ENCODE data around the gene FUNDC1.
"Not testable (repeated sequence)": the region's sequence is repeated elsewhere in the genome, so short reads cannot be mapped to it uniquely, and the experiment has no call there.

FUNDC1 gene, protein sequence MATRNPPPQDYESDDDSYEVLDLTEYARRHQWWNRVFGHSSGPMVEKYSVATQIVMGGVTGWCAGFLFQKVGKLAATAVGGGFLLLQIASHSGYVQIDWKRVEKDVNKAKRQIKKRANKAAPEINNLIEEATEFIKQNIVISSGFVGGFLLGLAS

GRCh38 chrX:44542567-44543325 lies at the start of gene FUNDC1:
Gene FUNDC1, minus strand, starts transcription at chrX:44542859. Its CDS starts 27 bp downstream, at chrX:44542832.
- peak; percentile 85 to 88 for DNase-seq

GRCh38 chrX:44585866-44586265 lies 43.2 kb upstream of the FUNDC1 start:
- DNase-seq, result no peak

- no peak for DNase-seq
These were observed 37.8 kb upstream of the FUNDC1 start for GRCh38 chrX:44580466-44580865.

DNA sequence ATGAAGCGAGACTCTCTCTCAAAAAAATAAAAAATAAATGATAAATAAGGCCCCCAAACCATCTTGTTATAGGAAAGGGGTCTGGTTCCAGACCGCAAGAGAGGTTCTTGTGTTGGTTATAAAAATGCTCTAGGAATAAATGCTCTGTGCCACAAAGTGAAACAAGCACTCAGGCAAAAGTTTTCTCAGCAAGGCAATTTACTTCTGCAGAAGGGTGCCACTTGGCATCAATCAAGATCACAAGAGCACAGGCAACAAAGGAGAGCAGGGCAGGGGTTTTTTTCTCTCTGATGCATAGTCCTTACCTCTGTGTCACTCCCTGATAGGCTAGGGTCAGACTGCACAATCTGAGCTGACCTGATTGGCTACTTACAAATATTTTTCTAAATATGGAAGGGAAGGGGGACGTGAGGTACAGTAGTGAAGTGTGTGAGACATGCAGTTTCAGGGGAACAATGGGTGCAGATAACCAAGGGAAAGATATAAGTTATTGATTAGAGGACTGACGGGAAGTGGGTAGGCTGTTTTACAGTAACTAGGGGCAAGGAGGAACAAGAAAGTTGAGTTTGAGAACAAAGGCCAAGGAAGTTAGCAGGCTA lies 29.8 kb upstream of the FUNDC1 start:
- DNase-seq, result no peak

- DNase-seq, result no peak
These were observed 27.9 kb upstream of the FUNDC1 start for GRCh38 chrX:44570522-44570921.

DNA sequence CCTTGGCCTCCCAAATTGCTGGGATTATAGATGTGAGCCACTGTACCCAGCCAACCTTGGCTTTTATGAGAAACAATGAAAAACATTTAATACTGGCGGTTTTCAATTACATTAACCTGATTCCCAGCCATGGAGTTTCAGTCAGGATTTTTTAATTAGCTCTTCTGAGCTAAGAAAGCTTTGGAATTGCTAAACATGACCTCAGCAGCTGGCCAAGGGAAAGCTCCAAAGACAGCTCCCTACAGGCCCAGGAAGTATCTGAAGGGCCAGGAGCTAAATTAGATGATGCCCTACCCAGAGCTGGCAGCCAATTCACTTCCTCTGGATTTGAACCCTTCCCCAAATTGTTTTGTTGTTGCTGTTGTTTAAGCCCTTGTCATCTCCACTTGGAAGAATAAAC lies 26.5 kb upstream of the FUNDC1 start:
- DNase-seq, result no peak

DNA sequence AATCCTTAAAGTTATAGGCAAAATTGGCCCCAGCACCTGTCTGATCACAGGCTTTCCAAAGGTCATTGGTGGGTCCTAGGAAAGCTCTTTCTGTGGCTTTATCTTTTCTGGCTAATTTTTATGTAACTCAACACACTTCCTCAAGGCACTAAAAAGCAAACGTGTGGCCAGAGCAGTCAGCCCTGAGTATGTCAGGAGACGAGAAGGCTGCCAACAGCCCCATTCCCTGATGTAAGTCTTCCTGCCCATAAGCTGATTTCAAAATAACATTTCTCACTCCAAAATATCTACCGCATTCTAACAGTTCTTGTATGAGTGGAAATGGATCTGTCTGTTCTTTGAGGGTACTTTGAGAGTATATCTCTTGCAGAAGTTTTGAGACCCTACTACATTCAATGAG lies 25.5 kb upstream of the FUNDC1 start:
- DNase-seq, result no peak

GRCh38 chrX:44561896-44562295 lies 19.2 kb upstream of the FUNDC1 start:
- DNase-seq, result not testable (repeated sequence)

DNA sequence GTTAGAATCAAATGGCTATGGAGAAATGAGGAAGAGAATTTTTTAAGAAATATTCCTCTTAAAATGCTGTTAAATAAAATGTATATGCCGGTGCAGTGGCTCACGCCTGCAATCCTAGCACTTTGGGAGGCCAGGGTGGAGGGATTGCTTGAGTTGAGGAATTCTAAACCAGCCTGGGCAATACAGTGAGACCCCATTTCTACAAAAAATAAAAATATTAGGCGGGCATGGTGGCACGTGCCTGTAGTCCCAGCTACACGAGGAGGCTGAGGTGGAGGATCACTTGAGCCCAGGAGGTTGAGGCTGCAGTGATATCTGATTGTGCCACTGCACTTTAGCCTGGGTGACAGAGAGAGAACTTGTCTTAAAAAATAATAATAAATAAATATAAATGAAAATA lies 7.9 kb upstream of the FUNDC1 start:
- no peak for DNase-seq

- not testable (repeated sequence) for DNase-seq
These were observed 2.8 kb upstream of the FUNDC1 start for GRCh38 chrX:44545454-44545853.

- no peak for DNase-seq
These were observed 1.4 kb upstream of the FUNDC1 start for GRCh38 chrX:44544036-44544435.

GRCh38 chrX:44536198-44536597 lies 6.5 kb downstream of the FUNDC1 start:
- no peak for DNase-seq

GRCh38 chrX:44529310-44529709 lies 13.3 kb downstream of the FUNDC1 start:
- DNase-seq, result no peak

DNA sequence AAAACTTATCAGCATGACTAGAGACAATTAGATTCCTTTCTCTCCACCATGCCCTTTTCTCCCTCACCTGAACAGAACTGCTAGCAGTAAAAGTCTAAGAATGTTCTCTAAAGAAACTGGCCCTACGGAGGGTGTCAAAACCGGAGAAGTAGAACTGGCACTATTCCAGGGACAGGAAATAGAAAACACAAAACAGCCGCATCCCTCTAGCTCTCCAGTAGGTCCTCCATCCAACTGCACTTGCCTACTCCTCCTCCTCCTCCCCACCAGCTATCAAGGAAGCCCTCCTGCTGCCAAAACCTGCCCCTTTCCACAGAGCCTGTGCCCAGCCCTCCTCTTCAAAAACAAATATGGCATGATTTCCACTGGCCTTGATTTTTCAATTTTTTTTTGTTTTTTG lies 28.4 kb downstream of the FUNDC1 start:
- no peak for DNase-seq

DNA sequence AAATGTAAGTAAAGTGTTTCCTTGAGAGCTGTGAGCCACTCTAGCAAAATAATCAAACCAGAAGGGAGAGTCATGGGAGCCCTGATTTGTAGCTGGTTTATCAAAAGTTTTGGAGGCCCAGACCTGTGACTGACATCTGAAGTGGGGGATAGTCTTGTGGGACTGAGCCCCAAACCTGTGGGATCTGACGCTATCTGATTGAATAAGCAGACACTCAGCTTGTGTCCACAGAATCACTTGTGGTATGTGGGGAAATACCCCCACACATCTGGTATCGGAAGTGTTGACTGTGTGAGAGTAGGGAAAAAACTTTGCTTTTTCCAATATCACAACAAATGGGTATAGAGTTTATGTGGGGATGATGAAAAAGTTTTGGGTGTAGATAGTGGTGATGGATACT lies 35.4 kb downstream of the FUNDC1 start:
- DNase-seq, result no peak

DNA sequence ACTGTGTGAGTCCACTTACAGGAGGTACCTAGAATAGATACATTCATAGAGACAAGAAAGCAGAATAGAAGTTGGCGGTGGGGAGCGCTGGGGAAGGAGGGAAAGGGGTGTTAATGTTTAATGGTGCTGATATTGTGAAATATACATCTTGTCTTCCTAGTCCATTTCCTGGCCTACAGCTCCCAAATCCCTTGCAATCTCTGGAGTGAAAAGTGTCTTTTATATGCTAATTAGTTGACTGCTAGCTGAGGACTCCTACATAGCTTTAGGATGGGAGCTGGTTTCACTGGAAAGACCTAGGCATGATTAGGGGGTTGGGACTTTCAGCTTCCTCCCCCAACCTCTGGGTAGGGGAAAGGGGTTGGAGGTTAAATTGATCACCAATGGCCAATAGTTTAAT lies 36.0 kb downstream of the FUNDC1 start:
- DNase-seq, result no peak

DNA sequence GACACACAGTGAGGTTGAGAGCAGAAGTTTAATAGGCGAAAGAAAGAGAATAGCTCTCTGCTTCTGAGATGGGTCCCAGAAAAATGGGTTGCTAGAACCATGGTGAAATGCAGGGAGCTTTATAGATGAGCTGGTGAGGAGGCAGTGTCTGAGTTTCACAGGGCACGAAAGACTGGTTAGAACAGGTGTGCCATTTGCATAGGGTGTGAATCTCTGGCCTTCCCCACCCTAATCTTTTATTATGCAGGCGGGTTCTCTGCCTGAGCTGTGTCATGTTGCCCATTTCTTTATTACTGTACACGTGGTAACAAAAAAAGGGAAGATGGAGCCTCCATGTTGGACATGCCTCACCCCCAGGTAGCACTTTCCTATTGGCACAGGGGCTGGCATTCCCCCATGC lies 39.1 kb downstream of the FUNDC1 start:
- DNase-seq, result no peak

DNA sequence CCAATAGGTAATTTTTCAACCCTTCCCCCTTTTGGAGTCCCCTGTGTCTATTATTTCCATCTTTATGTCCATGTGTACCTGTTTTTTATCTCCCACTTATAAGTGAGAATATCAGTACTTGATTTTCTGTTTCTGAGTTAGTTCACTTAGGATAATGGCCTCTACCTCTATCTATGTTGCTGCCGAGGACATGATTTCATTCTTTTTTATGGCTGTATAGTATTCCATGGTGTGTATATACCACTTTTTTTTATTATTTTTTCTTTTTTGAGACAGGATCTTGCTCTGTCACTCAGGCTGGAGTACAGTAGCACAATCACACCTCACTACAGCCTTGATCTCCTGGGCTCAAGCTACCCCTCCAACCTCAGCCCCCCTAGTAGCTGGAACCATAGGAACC lies 47.6 kb downstream of the FUNDC1 start:
- no peak for DNase-seq

DNA sequence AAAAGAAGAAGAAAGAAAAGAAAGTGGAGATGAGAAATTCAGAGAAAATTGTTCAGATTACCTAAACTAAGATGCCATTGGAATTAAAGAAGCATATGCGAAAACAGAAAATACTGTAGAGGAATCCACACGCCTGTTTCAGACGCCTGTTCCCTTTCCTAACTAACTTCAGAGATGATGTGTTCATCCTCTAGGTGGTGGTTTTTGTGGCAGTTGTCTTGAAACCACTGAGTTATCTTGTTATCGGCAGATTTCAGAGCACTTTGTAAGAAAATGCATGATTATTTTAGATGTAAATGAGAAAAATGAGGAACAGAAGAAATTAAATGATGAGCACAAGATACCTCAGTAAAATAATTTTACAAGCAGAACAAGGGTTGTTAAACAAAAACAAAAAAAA lies 48.3 kb downstream of the FUNDC1 start:
- no peak for DNase-seq

- no peak for DNase-seq
These were observed 53.1 kb downstream of the FUNDC1 start for GRCh38 chrX:44489515-44489914.

DNA sequence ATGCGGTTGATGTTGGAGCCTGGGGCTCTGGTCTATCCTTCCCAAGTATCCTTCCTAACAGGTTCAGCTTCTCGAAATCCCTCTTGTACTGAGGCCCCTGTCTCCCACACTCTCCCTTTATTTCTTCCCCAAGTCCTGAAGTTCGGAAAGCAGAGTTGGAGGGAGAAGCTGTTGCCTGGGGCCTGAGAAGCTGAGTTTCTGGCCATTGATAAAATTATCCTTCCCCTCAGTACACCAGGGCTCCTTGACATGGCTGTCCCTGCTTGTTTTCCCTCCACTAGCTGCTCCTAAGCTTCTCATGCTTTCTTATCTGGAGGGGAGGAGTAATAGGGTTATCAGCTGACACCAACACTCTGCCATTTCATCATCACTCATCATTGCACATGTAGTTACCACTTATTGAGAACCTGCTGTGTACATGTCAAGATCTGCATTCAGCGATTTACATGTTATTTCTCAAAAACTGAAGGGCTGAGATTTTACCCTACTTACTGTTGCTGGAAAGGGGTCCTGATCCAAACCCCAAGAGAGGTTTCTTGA lies 58.0 kb downstream of the FUNDC1 start:
- no peak for DNase-seq

DNA sequence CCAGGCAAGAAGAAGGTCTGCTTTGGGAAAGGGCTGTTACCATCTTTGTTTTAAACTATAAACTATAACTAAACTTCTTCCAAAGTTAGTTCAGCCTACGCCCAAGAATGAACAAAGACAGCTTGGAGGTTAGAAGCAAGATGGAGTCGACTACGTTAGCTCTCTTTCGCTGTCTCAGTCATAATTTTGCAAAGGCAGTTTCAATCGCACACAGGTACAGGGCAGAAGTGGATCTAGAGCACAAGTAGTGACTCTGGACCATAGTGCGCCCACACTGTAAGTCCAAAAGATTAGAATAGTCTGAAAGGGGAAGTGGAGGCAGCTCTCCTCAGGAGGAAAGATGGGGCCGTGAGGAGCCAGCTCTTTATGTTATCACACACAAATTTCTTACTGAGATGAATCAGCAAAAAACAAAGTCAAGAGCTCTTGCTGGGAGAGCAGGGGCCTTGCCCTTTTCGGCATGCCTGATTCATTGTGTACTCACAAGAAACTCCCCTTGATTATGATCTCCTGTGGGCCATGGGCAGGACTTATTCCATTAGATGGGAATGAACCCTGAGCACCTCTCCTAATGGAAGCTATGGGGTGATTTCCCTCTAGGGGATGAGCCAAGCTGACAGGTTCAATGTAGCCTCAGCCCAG lies 58.6 kb downstream of the FUNDC1 start:
- DNase-seq, result no peak

- no peak for DNase-seq
These were observed 60.1 kb downstream of the FUNDC1 start for GRCh38 chrX:44482575-44482974.

DNA sequence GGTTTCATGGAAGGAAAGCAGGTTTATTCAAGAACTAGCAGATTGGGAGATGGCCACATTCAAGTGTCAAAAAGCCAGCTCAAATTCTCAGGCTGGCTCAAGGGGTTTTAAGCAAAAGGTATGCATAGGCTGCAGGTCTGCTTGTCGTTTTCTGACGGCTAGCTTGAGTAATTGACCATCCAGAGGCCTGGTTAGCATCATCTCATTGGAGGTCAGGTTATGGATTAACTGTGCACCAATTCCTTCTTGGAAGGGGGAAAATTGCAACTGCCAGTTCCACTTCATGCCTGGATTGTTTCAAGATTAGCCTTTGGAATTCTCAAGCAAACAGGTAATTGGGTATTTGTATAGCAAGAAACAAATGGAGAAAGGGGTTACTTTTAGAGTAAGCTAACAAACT lies 62.1 kb downstream of the FUNDC1 start:
- no peak for DNase-seq
